ENCODE measurements around the gene DNAAF1.
"Not testable (repeated sequence)": the region's sequence is repeated elsewhere in the genome, so short reads cannot be mapped to it uniquely, and the experiment has no call there.

DNAAF1 gene

DNA sequence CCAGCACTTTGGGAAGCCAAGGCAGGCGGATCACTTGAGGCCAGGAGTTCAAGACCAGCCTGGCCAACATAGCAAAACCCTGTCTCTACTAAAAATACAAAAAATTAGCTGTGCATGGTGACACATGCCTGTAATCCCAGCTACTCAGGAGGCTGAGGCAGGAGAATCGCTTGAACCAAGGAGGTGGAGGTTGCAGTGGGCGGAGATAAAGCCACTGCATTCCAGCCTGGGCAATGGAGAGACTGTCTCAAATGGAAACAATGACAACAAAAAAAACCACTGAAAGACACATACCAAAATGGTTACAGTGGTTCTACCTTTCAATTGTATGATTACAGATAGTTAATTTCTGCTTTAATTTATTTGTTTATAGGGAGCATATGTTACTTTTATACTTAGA is 33.2 kb upstream of the DNAAF1 start:
- H3K4me2 ChIP-seq (ENCODE audit: low read length); H3K4ac ChIP-seq (ENCODE audit: low read depth, low read length); H3K9ac ChIP-seq (ENCODE audit: low read length); H3K4me3 ChIP-seq (ENCODE audit: low read depth, low read length); H3K9me3 ChIP-seq (ENCODE audit: insufficient read depth, low read depth, low read length); H2BK5ac ChIP-seq (ENCODE audit: low read depth, low read length, poor library complexity); H4K8ac ChIP-seq (ENCODE audit: low read depth, low read length); H2BK12ac ChIP-seq (ENCODE audit: low read length); H2BK120ac ChIP-seq (ENCODE audit: insufficient read depth, low read length, poor library complexity); H3K79me1 ChIP-seq (ENCODE audit: low read length); H3K4me1 ChIP-seq (ENCODE audit: control insufficient read depth in 1 of 2, insufficient read depth in 2 of 2, low read length in 2 of 2); H2AFZ ChIP-seq (ENCODE audit: insufficient read depth, low read length, poor library complexity); H3K14ac ChIP-seq (ENCODE audit: low read length); H3K36me3 ChIP-seq (ENCODE audit: control insufficient read depth in 1 of 2, insufficient read depth in 2 of 2, low read length in 2 of 2); H3K18ac ChIP-seq (ENCODE audit: low read length); H4K12ac ChIP-seq (ENCODE audit: low read depth, low read length); H2AK5ac ChIP-seq (ENCODE audit: low read length); H3K27ac ChIP-seq (ENCODE audit: low read depth, low read length); H3K23ac ChIP-seq (ENCODE audit: low read length); H3K27me3 ChIP-seq (ENCODE audit: insufficient read depth, low read length); H4K91ac ChIP-seq (ENCODE audit: low read depth, low read length): not testable (repeated sequence)
- no CpG with 5 or more reads among the region's 3 CpGs for WGBS (ENCODE audit: extremely low coverage, insufficient coverage, insufficient read length)
- H3K79me2 ChIP-seq (ENCODE audit: control insufficient read depth, insufficient read depth, low read length, poor library complexity), result peaks cover 10% of the 10 kb centered on the region
- peak in 1 of 2 donors; percentile 51 for DNase-seq

DNA sequence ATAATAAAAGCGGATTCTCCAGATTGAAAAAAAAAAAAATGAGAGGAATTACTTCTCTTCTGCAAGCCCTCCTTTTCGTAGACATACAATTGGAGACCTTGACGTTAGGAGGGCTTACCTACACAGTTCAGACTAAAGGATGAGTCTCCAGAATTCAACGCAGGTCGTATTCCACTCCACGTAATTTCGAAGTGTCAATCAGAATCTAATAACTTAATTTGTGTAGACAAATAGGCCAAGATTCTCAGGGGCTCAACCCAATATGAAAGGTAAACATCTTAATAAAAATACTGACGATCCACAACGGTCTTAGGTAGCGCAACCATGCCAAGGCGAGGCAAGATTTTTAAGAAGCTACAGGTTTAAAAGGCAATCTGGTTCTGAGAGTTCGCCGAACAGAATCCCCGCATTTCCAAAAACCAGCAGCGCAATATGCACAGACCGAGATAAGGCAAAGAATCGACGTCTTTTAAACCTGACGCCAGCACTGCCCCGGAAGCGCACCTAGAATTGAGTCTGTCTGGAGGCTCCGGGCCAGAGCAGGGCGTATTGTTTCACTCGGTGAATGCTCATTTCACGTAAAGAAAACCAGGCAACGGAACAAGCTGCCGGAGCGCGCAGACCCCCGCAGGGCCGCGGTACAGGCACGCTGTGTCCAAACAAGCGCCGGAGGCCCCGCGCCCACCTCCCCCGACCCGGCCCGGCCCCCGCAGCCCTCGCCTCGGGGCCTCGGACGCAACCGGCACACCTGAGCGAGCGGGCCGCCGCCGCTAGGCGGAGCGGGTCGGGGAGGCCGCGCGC is 29.0 kb upstream of the DNAAF1 start:
- Histone ChIP-seq H2BK5ac (ENCODE audit: low read depth, low read length, poor library complexity) (peak overlapping the region; percentile 81), H3K9ac (ENCODE audit: low read length) (peak overlapping the region; percentile 74), H3K36me3 (ENCODE audit: control insufficient read depth in 1 of 2, insufficient read depth in 2 of 2, low read length in 2 of 2) (peaks cover 0 to 3% of the 10 kb centered on the region in 2 experiments), H3K9me3 (ENCODE audit: insufficient read depth, low read depth, low read length) (no peaks in the 10 kb centered on the region), H3K18ac (ENCODE audit: low read length) (peak overlapping the region; percentile 97), H3K4me1 (ENCODE audit: control insufficient read depth in 1 of 2, insufficient read depth in 2 of 2, low read length in 2 of 2) (peaks cover 2 to 4% of the 10 kb centered on the region in 2 experiments), H3K4ac (ENCODE audit: low read depth, low read length) (peak overlapping the region; percentile 78), H3K27ac (ENCODE audit: low read depth, low read length) (peak overlapping the region; percentile 82), H4K8ac (ENCODE audit: low read depth, low read length) (peak overlapping the region; percentile 97), H3K79me1 (ENCODE audit: low read length) (peaks cover 11% of the 10 kb centered on the region), H3K4me2 (ENCODE audit: low read length) (peak overlapping the region; percentile 90), H2AFZ (ENCODE audit: insufficient read depth, low read length, poor library complexity) (peak overlapping the region; percentile 96), H3K23ac (ENCODE audit: low read length) (no peak overlapping the region), H2BK120ac (ENCODE audit: insufficient read depth, low read length, poor library complexity) (peak overlapping the region; percentile 81), H2AK5ac (ENCODE audit: low read length) (no peak overlapping the region), H2BK12ac (ENCODE audit: low read length) (no peak overlapping the region), H3K14ac (ENCODE audit: low read length) (peak overlapping the region; percentile 96), H3K79me2 (ENCODE audit: control insufficient read depth, insufficient read depth, low read length, poor library complexity) (peaks cover 10% of the 10 kb centered on the region), H3K4me3 (ENCODE audit: low read depth, low read length) (peak overlapping the region; percentile 94), H3K27me3 (ENCODE audit: insufficient read depth, low read length) (no peaks in the 10 kb centered on the region), H4K12ac (ENCODE audit: low read depth, low read length) (peak overlapping the region; percentile 90), H4K91ac (ENCODE audit: low read depth, low read length) (peak overlapping the region; percentile 91)
- DNase-seq, result peak; percentile 61 to 80
- WGBS (ENCODE audit: extremely low coverage, insufficient coverage, insufficient read length), result no CpG with 5 or more reads among the region's 57 CpGs

DNA sequence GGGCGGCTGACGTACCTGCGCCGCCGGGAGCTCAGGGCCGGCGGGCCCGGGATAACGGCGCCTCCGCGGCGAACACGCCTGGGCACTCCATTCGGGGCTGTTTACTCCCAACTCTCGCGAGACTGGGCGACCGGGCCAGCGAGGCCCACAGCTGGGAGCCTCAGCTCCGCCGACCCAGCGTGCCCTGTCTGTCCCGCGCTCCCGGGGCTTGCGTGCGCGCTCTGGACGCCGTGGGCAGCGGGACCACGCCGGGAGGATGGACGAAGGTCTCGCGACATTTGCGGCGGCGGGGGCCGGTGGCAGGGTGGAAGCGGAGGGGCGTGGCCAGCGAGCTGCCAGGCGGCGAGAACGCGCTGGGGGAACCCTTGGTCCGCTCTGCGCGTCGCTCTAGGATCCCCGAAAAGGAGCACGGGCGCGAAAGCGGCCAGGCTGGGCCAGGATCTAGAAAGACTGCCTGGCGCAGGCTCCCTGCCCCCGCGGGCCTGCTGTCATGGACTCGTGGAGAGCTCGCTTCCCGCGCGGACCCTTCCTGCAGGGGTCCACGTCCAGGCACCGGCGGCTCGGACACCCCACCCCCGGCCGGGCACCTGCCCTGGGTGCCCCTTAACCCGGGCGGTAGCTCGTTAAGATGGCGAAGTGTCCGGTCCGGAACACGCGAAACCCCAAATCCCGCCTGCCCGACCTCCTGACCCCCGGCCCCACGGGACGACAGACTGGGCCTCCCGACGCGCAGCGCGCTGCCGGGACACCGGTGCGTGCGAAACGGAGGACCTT is 28.2 kb upstream of the DNAAF1 start, which contains the start of gene MBTPS1:
Gene MBTPS1 (minus strand): TSS at position 223 of the 774 bp plus-strand sequence. CDS start 15,159 bp downstream, outside the sequence.
- Histone ChIP-seq H2BK5ac (ENCODE audit: low read depth, low read length, poor library complexity) (peak within 1 kb of the TSS; percentile 81), H3K4ac (ENCODE audit: low read depth, low read length) (peak within 1 kb of the TSS; percentile 78), H3K36me3 (ENCODE audit: control insufficient read depth in 1 of 2, insufficient read depth in 2 of 2, low read length in 2 of 2) (peaks cover 0 to 3% of the 10 kb centered on the region in 2 experiments), H3K4me3 (ENCODE audit: low read depth, low read length) (peak within 1 kb of the TSS; percentile 94), H3K4me2 (ENCODE audit: low read length) (peak within 1 kb of the TSS; percentile 90), H2BK120ac (ENCODE audit: insufficient read depth, low read length, poor library complexity) (peak within 1 kb of the TSS; percentile 81), H2BK12ac (ENCODE audit: low read length) (no peak within 1 kb of the TSS), H4K91ac (ENCODE audit: low read depth, low read length) (peak within 1 kb of the TSS; percentile 91), H4K12ac (ENCODE audit: low read depth, low read length) (peak within 1 kb of the TSS; percentile 95), H2AFZ (ENCODE audit: insufficient read depth, low read length, poor library complexity) (peak within 1 kb of the TSS; percentile 96), H3K4me1 (ENCODE audit: control insufficient read depth in 1 of 2, insufficient read depth in 2 of 2, low read length in 2 of 2) (peaks cover 2 to 4% of the 10 kb centered on the region in 2 experiments), H3K14ac (ENCODE audit: low read length) (peak within 1 kb of the TSS; percentile 96), H3K18ac (ENCODE audit: low read length) (peak within 1 kb of the TSS; percentile 97), H3K79me1 (ENCODE audit: low read length) (peaks cover 11% of the 10 kb centered on the region), H3K9ac (ENCODE audit: low read length) (peak within 1 kb of the TSS; percentile 99), H3K27ac (ENCODE audit: low read depth, low read length) (peak within 1 kb of the TSS; percentile 82), H2AK5ac (ENCODE audit: low read length) (peak within 1 kb of the TSS; percentile 96), H3K23ac (ENCODE audit: low read length) (no peak within 1 kb of the TSS), H3K79me2 (ENCODE audit: control insufficient read depth, insufficient read depth, low read length, poor library complexity) (peaks cover 10% of the 10 kb centered on the region), H3K27me3 (ENCODE audit: insufficient read depth, low read length) (no peaks in the 10 kb centered on the region), H4K8ac (ENCODE audit: low read depth, low read length) (peak within 1 kb of the TSS; percentile 97), H3K9me3 (ENCODE audit: insufficient read depth, low read depth, low read length) (no peaks in the 10 kb centered on the region)
- peak; percentile 99 for DNase-seq
- no CpG with 5 or more reads among the region's 94 CpGs for WGBS (ENCODE audit: extremely low coverage, insufficient coverage, insufficient read length)

DNA sequence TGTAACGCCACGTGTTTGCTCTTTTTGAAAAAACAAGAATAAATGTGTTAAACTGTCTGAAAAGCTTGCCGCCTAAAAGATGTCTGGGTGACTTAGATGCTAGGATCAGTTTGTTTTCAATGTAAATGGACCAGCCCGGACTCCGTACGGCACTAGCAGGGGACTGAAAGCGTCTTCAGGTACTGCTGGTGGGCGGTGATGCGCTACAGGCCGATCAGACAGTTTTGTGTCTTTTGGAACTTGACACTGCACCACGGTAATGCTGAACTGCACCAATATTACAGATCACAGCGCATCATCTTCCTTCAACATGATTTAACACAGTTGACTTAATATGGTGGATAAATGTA is 27.6 kb upstream of the DNAAF1 start:
- H3K4me2 ChIP-seq (ENCODE audit: low read length), result peak overlapping the region; percentile 90
- H3K14ac ChIP-seq (ENCODE audit: low read length), result peak overlapping the region; percentile 87
- H3K27me3 ChIP-seq (ENCODE audit: insufficient read depth, low read length), result no peaks in the 10 kb centered on the region
- peaks cover 10% of the 10 kb centered on the region for H3K79me2 ChIP-seq (ENCODE audit: control insufficient read depth, insufficient read depth, low read length, poor library complexity)
- no peak overlapping the region for H2AK5ac ChIP-seq (ENCODE audit: low read length)
- peak overlapping the region; percentile 55 for H3K18ac ChIP-seq (ENCODE audit: low read length)
- H3K23ac ChIP-seq (ENCODE audit: low read length), result no peak overlapping the region
- H2BK5ac ChIP-seq (ENCODE audit: low read depth, low read length, poor library complexity), result peak overlapping the region; percentile 25
- no peak overlapping the region for H2BK120ac ChIP-seq (ENCODE audit: insufficient read depth, low read length, poor library complexity)
- H3K9me3 ChIP-seq (ENCODE audit: insufficient read depth, low read depth, low read length), result no peaks in the 10 kb centered on the region
- no CpG with 5 or more reads among the region's 12 CpGs for WGBS (ENCODE audit: extremely low coverage, insufficient coverage, insufficient read length)
- H3K79me1 ChIP-seq (ENCODE audit: low read length), result peaks cover 11% of the 10 kb centered on the region
- peaks cover 0 to 3% of the 10 kb centered on the region in 2 experiments for H3K36me3 ChIP-seq (ENCODE audit: control insufficient read depth in 1 of 2, insufficient read depth in 2 of 2, low read length in 2 of 2)
- H4K91ac ChIP-seq (ENCODE audit: low read depth, low read length), result peak overlapping the region; percentile 84
- H2AFZ ChIP-seq (ENCODE audit: insufficient read depth, low read length, poor library complexity), result peak overlapping the region; percentile 75
- peak in 1 of 2 donors; percentile 33 for DNase-seq
- peak overlapping the region; percentile 94 for H3K4me3 ChIP-seq (ENCODE audit: low read depth, low read length)
- H3K4me1 ChIP-seq (ENCODE audit: control insufficient read depth in 1 of 2, insufficient read depth in 2 of 2, low read length in 2 of 2), result peaks cover 2 to 4% of the 10 kb centered on the region in 2 experiments
- H3K9ac ChIP-seq (ENCODE audit: low read length), result peak overlapping the region; percentile 99
- H4K12ac ChIP-seq (ENCODE audit: low read depth, low read length), result peak overlapping the region; percentile 95
- peak overlapping the region; percentile 46 for H3K4ac ChIP-seq (ENCODE audit: low read depth, low read length)
- H4K8ac ChIP-seq (ENCODE audit: low read depth, low read length), result peak overlapping the region; percentile 94
- no peak overlapping the region for H2BK12ac ChIP-seq (ENCODE audit: low read length)
- H3K27ac ChIP-seq (ENCODE audit: low read depth, low read length), result no peak overlapping the region
